Mammary epithelial cell (primary cell): ENCODE data around the gene COG8.

Experiments used
- EZH2 ChIP-seq: IDR thresholded peaks from 2 replicates; pipeline ENCODE4 v1.6.1; 2012; ENCODE audit warnings: low read length, inconsistent platforms, borderline replicate concordance
- TF ChIP-seq, protein P1 (sequence below), 2 donors: IDR thresholded peaks in 1 of 2; conservative IDR thresholded peaks in 1 of 2; 2 replicates each; pipeline ENCODE4 v1.5.1; 2011 to 2012; ENCODE audit warnings: inconsistent platforms in 2 of 2, low read length in 2 of 2, mild to moderate bottlenecking in 2 of 2, control low read depth in 1 of 2, low read depth in 1 of 2; ENCODE audit not compliant: insufficient read depth in 1 of 2; ENCODE audit errors: extremely low read depth in 1 of 2

DNA sequence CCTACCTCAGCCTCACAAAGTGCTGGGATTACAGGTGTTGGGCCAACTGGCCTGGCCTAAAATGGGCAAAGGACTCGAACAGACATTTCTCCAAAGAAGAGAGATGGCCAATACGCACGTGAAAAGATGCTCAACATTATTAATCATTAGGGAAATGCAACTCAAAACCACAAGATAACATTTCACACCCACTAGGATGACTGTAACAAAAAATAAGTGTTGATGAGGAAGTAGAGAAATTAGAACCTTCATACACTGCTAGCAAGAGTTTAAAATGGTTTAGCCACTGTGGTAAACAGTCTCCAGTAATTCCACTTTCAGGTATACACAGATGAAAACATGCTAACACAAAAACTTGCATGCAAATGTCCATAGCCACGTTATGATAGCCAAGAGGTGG is 6.6 kb upstream of the COG8 start:
- TF ChIP-seq, protein P1, sequence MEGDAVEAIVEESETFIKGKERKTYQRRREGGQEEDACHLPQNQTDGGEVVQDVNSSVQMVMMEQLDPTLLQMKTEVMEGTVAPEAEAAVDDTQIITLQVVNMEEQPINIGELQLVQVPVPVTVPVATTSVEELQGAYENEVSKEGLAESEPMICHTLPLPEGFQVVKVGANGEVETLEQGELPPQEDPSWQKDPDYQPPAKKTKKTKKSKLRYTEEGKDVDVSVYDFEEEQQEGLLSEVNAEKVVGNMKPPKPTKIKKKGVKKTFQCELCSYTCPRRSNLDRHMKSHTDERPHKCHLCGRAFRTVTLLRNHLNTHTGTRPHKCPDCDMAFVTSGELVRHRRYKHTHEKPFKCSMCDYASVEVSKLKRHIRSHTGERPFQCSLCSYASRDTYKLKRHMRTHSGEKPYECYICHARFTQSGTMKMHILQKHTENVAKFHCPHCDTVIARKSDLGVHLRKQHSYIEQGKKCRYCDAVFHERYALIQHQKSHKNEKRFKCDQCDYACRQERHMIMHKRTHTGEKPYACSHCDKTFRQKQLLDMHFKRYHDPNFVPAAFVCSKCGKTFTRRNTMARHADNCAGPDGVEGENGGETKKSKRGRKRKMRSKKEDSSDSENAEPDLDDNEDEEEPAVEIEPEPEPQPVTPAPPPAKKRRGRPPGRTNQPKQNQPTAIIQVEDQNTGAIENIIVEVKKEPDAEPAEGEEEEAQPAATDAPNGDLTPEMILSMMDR (conservative IDR thresholded peaks at IDR 0.05 in 1 of 2, IDR thresholded peaks at IDR 0.05 in 1 of 2; ENCODE audit: extremely low read depth in 1 of 2, insufficient read depth in 1 of 2, low read depth in 1 of 2, low read length in 2 of 2) = no peak
- TF ChIP-seq EZH2 = no peak
